ENCODE data around the gene ERG.

The ERG gene

DNA sequence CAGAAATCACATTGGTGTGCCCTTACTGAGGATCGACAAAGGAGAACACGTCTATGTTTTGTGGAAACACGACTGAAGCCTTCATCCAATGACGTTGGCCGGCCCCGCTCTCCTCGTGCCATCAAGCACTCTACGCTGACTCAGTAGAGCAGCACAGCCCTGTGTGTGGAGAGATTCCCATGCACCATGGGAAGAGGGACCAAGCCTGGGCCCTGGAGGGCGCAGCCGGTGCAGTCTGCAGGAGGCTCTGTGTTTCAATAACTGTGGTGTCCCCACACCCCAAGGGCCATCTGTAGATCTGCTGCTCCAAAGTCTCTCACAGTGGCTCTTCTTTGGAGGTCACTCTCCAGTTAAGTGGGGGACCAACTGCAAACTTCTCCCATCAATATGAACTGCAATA lies 144.0 kb downstream of the ERG start:
- peaks cover 19% of the 10 kb centered on the region for H3K4me1 ChIP-seq (ENCODE audit: insufficient read depth, poor library complexity, severe bottlenecking)
- H3K27me3 ChIP-seq (ENCODE audit: insufficient read depth, poor library complexity, severe bottlenecking) = no peaks in the 10 kb centered on the region
- H3K36me3 ChIP-seq (ENCODE audit: low read depth) = no peaks in the 10 kb centered on the region
- DNase-seq (ENCODE audit: low spot score) (no peak), ATAC-seq (ENCODE audit: low read depth) (no peak)
- no peak overlapping the region for H3K27ac ChIP-seq (ENCODE audit: poor library complexity, severe bottlenecking)
- H3K9me3 ChIP-seq (ENCODE audit: severe bottlenecking) = peaks cover 2% of the 10 kb centered on the region
- H3K4me3 ChIP-seq (ENCODE audit: severe bottlenecking) = no peak overlapping the region
- TF ChIP-seq, protein P1, sequence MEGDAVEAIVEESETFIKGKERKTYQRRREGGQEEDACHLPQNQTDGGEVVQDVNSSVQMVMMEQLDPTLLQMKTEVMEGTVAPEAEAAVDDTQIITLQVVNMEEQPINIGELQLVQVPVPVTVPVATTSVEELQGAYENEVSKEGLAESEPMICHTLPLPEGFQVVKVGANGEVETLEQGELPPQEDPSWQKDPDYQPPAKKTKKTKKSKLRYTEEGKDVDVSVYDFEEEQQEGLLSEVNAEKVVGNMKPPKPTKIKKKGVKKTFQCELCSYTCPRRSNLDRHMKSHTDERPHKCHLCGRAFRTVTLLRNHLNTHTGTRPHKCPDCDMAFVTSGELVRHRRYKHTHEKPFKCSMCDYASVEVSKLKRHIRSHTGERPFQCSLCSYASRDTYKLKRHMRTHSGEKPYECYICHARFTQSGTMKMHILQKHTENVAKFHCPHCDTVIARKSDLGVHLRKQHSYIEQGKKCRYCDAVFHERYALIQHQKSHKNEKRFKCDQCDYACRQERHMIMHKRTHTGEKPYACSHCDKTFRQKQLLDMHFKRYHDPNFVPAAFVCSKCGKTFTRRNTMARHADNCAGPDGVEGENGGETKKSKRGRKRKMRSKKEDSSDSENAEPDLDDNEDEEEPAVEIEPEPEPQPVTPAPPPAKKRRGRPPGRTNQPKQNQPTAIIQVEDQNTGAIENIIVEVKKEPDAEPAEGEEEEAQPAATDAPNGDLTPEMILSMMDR (IDR thresholded peaks at IDR 0.05; ENCODE audit: poor library complexity, severe bottlenecking) = no peak

DNA sequence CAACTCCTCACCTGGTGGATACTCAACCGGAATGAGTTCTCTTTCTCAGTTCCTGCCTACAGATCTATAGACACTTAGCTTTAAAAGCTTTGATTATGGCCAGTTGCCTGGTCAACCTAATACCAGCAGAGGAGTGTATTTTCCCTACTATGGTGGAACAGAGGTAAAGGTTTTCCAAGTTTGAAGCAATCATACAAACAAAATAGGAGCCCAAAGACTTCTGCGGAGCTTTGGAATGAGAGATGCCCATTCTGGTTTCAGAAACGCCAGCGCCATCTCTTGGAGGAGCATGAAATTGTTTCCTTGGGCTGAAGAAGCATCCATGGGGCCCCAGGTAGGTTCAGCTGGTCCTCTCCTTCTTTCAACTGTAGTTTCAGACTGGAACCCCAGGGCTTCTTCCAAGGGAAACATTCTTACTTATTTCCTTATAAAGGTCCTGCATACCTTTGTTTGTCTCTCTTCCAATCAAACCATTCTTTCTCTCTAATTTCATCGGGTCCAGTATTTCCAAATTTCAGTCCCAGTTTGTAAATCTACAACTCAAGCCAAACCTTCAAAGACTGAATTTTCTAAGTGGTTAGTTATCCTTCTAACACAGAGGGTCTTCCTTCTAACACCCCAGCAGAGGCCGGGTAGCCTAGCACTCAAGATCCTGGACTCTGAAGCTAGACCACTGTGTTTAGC lies 145.6 kb downstream of the ERG start:
- peaks cover 19% of the 10 kb centered on the region for H3K4me1 ChIP-seq (ENCODE audit: insufficient read depth, poor library complexity, severe bottlenecking)
- ATAC-seq (ENCODE audit: low read depth) = peak; percentile 47

DNA sequence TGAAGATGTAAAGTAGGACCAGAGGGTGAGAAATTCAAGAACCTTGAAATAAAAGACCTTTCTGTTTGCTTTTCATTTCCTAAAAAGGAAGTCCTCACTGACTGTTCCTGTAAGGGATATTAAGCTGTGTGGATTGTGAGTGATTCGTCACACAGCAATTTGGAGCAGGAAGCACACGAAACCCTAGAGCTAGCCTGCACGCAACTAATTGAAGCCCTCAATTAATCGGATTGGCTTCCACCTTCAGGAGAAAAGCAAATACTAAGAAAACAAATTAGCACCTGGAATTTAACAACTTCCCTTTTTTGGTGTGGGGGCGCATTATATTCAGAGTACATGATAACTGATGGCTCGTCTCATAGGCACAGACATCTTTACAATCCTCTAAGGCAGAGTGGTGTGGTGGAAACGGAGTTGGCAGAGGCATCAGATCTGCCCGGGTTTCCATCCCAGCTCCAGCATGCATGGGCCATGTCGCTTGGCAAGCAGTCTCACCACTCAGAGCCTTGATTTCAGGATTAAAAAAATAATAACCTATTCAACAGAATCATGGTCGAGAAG lies 146.2 kb downstream of the ERG start:
- H3K27me3 ChIP-seq (ENCODE audit: insufficient read depth, poor library complexity, severe bottlenecking) = no peaks in the 10 kb centered on the region
- TF ChIP-seq, protein P1 (IDR thresholded peaks at IDR 0.05; ENCODE audit: poor library complexity, severe bottlenecking) = no peak
- peak overlapping the region; percentile 82 for H3K27ac ChIP-seq (ENCODE audit: poor library complexity, severe bottlenecking)
- no peaks in the 10 kb centered on the region for H3K36me3 ChIP-seq (ENCODE audit: low read depth)
- H3K4me3 ChIP-seq (ENCODE audit: severe bottlenecking) = no peak overlapping the region
- H3K4me1 ChIP-seq (ENCODE audit: insufficient read depth, poor library complexity, severe bottlenecking) = peaks cover 19% of the 10 kb centered on the region
- H3K9me3 ChIP-seq (ENCODE audit: severe bottlenecking) = no peaks in the 10 kb centered on the region
- ATAC-seq (ENCODE audit: low read depth) (peak; percentile 86), DNase-seq (ENCODE audit: low spot score) (no peak)

More for the DNA sequence above, 145.6 kb downstream of the ERG start:
- no peak overlapping the region for H3K4me3 ChIP-seq (ENCODE audit: severe bottlenecking)
- H3K36me3 ChIP-seq (ENCODE audit: low read depth) = no peaks in the 10 kb centered on the region
- no peak for DNase-seq (ENCODE audit: low spot score)
- H3K27ac ChIP-seq (ENCODE audit: poor library complexity, severe bottlenecking) = peak overlapping the region; percentile 82
- TF ChIP-seq, protein P1 (IDR thresholded peaks at IDR 0.05; ENCODE audit: poor library complexity, severe bottlenecking) = peak; percentile 92
- no peaks in the 10 kb centered on the region for H3K9me3 ChIP-seq (ENCODE audit: severe bottlenecking)
- no peaks in the 10 kb centered on the region for H3K27me3 ChIP-seq (ENCODE audit: insufficient read depth, poor library complexity, severe bottlenecking)

DNA sequence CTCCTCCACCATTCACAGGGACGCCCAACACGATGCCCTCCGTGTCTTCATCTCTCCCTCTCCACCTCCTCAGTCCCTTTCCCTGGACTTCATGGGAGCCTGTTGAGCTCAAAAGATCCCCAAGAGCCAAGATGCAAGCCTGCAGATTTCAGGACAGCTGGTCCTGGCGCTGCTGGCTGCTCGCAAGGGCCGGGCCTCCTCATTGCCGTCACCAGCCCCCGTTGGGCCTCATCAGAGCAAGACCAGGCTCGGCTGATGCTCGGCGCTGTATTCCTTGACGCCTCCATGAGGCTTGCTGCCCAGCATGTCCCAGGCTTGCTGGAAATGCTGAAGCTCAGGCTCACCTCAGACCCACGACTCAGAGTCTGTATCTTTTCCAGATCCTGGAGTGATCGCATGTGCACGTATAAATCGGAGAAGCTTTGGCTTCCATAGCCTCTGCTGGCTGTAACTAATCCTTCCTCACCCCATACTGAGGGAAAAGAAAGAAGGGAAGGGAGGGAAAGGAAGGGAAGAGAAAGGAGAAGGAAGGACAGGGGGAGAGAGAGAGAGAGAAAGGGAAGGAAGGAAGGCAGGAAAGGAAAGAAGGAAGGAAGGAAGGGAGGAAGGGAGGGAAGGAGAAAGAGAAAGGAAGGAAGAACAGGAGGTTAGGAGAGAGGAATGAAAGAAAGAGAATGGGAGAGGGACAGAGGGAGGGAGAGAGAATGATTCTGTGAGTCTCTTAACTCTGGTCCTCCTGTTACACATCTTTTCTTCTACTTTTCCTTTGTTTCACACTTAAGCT lies 146.9 kb downstream of the ERG start:
- H3K9me3 ChIP-seq (ENCODE audit: severe bottlenecking) = no peaks in the 10 kb centered on the region
- H3K27me3 ChIP-seq (ENCODE audit: insufficient read depth, poor library complexity, severe bottlenecking) = no peaks in the 10 kb centered on the region
- peaks cover 19% of the 10 kb centered on the region for H3K4me1 ChIP-seq (ENCODE audit: insufficient read depth, poor library complexity, severe bottlenecking)
- H3K27ac ChIP-seq (ENCODE audit: poor library complexity, severe bottlenecking) = peak overlapping the region; percentile 82
- TF ChIP-seq, protein P1 (IDR thresholded peaks at IDR 0.05; ENCODE audit: poor library complexity, severe bottlenecking) = no peak
- DNase-seq (ENCODE audit: low spot score) (no peak), ATAC-seq (ENCODE audit: low read depth) (no peak)
- H3K36me3 ChIP-seq (ENCODE audit: low read depth) = no peaks in the 10 kb centered on the region
- H3K4me3 ChIP-seq (ENCODE audit: severe bottlenecking) = no peak overlapping the region

Data from RWPE2 (cell line).